Stimulated activated CD4-positive, alpha-beta T cell treated with anti-CD3 and anti-CD28 coated beads, Interleukin-1b, Interleukin-23, amount 100 ng/mL, for 4 hours (primary cell): ENCODE data around the gene TBCK.
"Not testable (repeated sequence)": the region's sequence is repeated elsewhere in the genome, so short reads cannot be mapped to it uniquely, and the experiment has no call there.

Experiments used
- DNase-seq, 2 donors: peaks; one replicate each; pipeline ENCODE4 v3.0.0-alpha.2; 2020; ENCODE audit warnings: low read depth in 2 of 2

The TBCK gene

GRCh38 chr4:106114270-106114669 lies 201.7 kb downstream of the TBCK start:
- DNase-seq = no peak

GRCh38 chr4:106111778-106112469 lies 204.1 kb downstream of the TBCK start:
- not testable (repeated sequence) for DNase-seq

GRCh38 chr4:106109929-106110328 lies 206.1 kb downstream of the TBCK start:
- no peak for DNase-seq

DNA sequence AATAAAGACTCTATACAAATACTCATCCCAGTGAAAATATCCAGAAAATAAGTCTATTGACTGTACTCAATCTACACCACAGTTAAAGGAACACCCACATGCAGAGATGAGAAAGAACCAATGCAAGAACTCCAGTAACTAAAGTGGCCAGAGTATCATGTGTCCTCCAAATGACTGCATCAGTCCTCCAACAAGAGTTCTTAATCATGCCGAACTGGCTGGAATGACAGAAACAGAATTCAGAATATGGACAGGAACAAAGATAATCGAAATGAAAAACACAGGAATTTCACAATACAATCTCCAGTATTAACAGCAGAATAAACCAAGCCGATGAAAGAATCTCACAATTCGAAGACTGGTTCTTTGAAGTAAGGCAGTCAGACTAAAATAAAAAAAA lies 210.3 kb downstream of the TBCK start:
- DNase-seq = no peak

DNA sequence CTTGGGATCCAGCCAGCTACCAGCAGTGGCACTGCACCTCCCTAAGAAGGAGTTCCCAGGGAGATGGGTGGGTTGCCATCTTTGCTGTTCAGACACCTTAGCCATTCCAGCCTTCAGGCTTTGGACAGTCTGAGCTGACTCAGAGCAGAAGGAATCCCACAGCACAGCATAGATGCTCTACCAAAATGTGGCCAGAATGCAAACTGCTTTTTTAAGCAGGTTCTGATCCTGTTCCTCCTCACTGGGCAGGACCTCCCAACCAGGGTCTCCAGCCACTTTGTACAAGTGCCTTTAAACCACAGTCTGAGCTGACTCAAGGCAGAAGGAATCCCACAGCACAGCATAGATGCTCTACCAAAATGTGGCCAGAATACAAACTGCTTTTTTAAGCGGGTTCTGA lies 211.7 kb downstream of the TBCK start:
- DNase-seq = no peak

GRCh38 chr4:106096454-106096853 lies 219.6 kb downstream of the TBCK start:
- DNase-seq = no peak

GRCh38 chr4:106095408-106095807 lies 220.6 kb downstream of the TBCK start:
- DNase-seq = no peak

DNA sequence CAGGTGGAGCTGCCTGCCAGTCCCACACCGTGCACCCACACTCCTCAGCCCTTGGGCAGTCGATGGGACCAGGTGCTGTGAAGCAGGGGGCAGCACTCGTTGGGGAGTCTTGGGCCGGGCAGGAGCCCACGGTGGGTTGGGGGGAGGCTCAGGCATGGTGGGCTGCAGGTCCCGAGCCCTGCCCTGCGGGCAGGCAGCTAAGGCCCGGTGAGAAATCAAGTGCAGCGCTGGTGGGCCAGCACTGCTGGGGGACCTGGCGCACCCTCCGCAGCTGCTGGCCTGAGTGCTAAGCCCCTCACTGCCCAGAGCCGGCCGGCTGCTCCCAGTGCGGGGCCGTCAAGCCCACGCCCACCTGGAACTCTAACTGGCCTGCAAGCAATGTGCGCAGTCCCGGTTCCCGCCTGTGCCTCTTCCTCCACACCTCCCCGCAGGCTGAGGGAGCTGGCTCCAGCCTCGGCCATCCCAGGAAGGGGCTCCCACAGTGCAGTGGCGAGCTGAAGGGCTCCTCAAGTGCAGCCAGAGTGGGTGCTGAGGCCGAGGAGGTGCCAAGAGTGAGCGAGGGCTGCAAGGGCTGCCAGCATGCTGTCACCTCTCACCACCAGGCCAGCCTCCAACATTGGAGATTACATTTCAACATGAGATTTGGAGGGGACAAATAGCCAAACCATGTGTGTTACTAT lies 223.5 kb downstream of the TBCK start:
- DNase-seq = no peak

GRCh38 chr4:106090826-106091225 lies 225.2 kb downstream of the TBCK start:
- DNase-seq = no peak

DNA sequence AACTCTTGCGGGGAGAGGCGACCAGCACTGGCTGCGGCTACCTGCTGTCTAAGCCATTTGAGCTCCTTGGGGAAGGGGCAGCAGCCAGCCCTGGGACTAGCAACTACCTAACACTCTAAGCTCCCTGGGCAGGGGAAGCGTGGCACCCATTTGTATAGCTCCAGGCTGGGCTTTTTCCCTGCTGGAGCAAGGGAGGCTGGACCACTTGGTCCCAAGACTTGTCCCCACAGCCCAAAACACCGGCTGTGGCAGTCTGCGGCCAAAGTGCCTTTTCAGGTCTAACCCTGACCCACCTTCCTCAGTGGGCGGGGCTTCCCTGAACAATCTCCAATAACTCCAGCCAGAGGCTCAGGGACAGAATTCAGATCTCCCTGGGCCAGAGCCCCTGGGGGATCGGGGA lies 232.9 kb downstream of the TBCK start:
- DNase-seq = no peak

DNA sequence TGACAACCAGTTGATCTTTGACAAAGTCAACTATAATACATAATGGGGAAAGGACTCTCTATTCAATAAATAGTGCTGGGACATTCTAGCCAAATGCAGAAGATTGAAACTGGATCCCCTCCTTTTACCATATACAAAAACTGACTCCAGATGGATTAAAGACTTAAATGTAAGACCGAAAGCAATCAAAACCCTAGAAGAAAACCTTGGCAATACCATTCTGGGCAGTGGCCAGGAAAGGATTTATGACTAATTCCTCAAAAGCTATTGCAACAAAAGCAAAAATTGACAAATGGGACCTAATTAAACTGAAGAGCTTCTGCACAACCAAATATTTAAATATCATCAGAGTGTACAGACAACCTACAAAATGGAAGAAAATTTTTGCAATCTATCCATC lies 235.6 kb downstream of the TBCK start:
- DNase-seq = no peak

DNA sequence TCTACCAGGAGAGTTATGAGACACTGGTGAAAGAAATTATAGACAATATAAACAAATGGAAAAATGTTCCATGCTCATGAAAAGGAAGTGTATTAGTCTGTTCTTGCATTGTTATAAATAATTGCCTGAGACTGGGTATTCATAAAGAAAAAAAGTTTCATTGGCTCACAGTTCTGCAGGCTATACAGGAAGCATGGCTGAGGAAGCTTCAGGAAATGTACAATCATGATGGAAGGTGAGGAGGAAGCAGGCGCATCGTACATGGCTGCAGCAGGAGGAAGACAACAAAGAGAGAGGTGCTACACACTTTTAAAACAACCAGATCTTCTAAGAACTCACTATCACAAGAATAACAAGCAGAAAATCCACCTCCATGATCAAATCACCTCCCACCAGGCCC lies 236.4 kb downstream of the TBCK start:
- no peak for DNase-seq

GRCh38 chr4:106065018-106065417 lies 251.0 kb downstream of the TBCK start:
- no peak for DNase-seq

- DNase-seq = no peak
These were observed 253.0 kb downstream of the TBCK start for GRCh38 chr4:106063009-106063408.

DNA sequence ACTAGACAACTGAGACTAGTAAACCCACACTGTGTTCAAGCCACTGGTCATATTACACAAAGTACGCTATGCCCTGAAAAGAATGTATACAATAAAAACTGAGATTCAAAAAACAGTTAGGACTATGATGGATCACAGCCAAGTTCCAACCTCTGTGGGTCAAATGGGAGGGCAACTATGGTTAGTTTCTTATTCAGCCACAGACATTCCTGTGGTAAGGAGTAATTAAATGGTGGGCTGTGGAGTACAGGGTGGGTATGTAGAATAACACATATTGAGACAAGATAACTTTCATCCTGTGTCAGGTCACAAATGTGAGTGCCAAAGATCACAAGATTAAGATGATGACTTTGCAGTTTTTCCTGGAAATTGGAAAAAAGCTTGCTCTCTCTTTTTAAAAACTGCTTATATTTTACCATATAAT lies 253.5 kb downstream of the TBCK start:
- no peak for DNase-seq

GRCh38 chr4:106058921-106059320 lies 257.1 kb downstream of the TBCK start:
- DNase-seq = no peak

DNA sequence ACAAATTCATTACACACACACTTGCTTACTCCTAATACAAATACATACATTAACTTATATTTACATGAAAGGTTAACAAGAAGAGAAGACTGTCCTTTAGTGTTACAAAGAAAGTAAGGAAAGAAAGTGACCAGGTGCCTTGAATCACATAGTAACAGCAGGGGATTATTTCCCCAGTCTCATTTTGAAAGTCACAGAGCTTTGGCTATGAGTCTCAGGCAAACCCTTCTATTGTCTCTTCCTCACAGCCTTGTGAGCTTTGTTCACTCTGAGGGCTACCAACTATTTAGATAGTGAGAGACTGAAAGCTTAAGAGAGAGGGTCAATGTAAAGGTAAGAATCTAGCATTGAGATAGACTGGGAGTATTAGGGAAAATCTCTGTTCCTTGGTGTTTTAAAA lies 259.1 kb downstream of the TBCK start:
- DNase-seq = no peak

- no peak for DNase-seq
These were observed 264.5 kb downstream of the TBCK start for GRCh38 chr4:106051514-106051913.

- no peak for DNase-seq
These were observed 266.5 kb downstream of the TBCK start for GRCh38 chr4:106049490-106049889.

GRCh38 chr4:106048250-106048971 lies 267.6 kb downstream of the TBCK start:
- DNase-seq = no peak

GRCh38 chr4:106046083-106046482 lies 269.9 kb downstream of the TBCK start:
- DNase-seq = no peak

DNA sequence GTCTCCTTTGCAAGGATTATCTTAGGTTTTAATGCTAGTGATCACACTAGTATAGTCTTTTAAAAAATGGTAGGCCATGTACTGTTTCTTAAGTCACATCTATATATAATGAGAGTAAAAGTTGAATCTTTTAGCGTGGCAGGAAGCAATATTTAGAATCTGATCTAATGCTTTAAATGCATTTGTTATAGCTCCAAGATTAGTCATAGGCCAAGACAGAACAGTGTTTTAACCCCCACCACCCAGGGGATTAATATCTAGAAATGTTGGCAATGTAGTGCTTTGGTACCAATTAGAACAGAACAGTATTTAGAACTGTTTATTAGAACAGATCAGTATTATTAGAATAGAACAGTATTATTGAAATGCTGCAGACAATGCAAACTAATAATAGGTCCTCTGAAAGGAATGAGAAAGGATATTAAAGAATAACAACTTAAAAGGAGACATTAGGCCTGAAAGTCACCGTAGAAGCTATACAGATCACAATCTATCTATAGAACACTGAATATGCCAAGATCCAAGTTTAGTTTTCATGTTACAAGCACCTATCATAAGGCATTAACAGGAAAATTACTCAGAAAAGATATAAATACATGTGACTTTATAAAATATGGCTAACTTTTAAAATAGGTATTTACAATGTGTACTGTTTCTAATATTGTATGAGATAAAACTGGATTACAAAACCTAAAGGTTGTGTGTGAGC lies 274.6 kb downstream of the TBCK start:
- no peak for DNase-seq
